HG03039 (cell line): ENCODE results near the gene HNRNPF.
"Not testable (repeated sequence)": the region's sequence is repeated elsewhere in the genome, so short reads cannot be mapped to it uniquely, and the experiment has no call there.

Experiments used
- ATAC-seq: cut with Tn5 transposase; IDR thresholded peaks from one replicate; pipeline ENCODE4 v1.9.1; 2021; ENCODE audit warnings: mild to moderate bottlenecking, moderate library complexity; ENCODE audit not compliant: unreplicated experiment

The HNRNPF gene

GRCh38 chr10:43398939-43399319 is 10.1 kb downstream of the HNRNPF start:
- ATAC-seq: no peak

- peak; percentile 80 for ATAC-seq
Measured at GRCh38 chr10:43396928-43397624, 11.9 kb downstream of the HNRNPF start.

- peak; percentile 50 for ATAC-seq
Measured at GRCh38 chr10:43396061-43396927, 12.7 kb downstream of the HNRNPF start.

GRCh38 chr10:43395571-43396060 is 13.4 kb downstream of the HNRNPF start:
- ATAC-seq: no peak

GRCh38 chr10:43394868-43395267 is 14.1 kb downstream of the HNRNPF start:
- no peak for ATAC-seq

- ATAC-seq: no peak
Measured at GRCh38 chr10:43393606-43394360, 15.2 kb downstream of the HNRNPF start.

- ATAC-seq: not testable (repeated sequence)
Measured at GRCh38 chr10:43393186-43393585, 15.8 kb downstream of the HNRNPF start.

GRCh38 chr10:43392748-43393147 is 16.2 kb downstream of the HNRNPF start:
- ATAC-seq: no peak

- ATAC-seq: no peak
Measured at GRCh38 chr10:43391496-43391895, 17.5 kb downstream of the HNRNPF start.

- ATAC-seq: no peak
Measured at GRCh38 chr10:43390759-43391158, 18.2 kb downstream of the HNRNPF start.

GRCh38 chr10:43390333-43390732 is 18.7 kb downstream of the HNRNPF start:
- ATAC-seq: no peak

- ATAC-seq: no peak
Measured at GRCh38 chr10:43389867-43390266, 19.1 kb downstream of the HNRNPF start.

- ATAC-seq: no peak
Measured at GRCh38 chr10:43387678-43388032, 21.3 kb downstream of the HNRNPF start.

- no peak for ATAC-seq
Measured at GRCh38 chr10:43386981-43387677, 21.9 kb downstream of the HNRNPF start.

- ATAC-seq: no peak
Measured at GRCh38 chr10:43386549-43386948, 22.4 kb downstream of the HNRNPF start.

- ATAC-seq: no peak
Measured at GRCh38 chr10:43385412-43386004, 23.5 kb downstream of the HNRNPF start.

- ATAC-seq: no peak
Measured at GRCh38 chr10:43384252-43385221, 24.4 kb downstream of the HNRNPF start.

GRCh38 chr10:43383204-43383971 is 25.6 kb downstream of the HNRNPF start:
- no peak for ATAC-seq
